Loucy (cell line): Measurements from ENCODE around the gene NCKAP5.

Source experiments
- CTCF ChIP-seq: fragments of 200-600 bp; sonication (generic); conservative IDR thresholded peaks from 2 replicates; pipeline ENCODE4 v1.5.1; 2014; ENCODE audit warnings: mild to moderate bottlenecking, antibody characterized with exemption, low read length
- EZH2phosphoT487 ChIP-seq: fragments of 200-600 bp; IDR thresholded peaks from 2 replicates; pipeline ENCODE4 v1.6.1; 2018; ENCODE audit warnings: antibody characterized with exemption, mild to moderate bottlenecking, moderate library complexity, borderline replicate concordance

- TF ChIP-seq CTCF (no peak), EZH2phosphoT487 (no peak)
Measured at GRCh38 chr2:133503323-133503722, 64.9 kb downstream of the NCKAP5 start.
